Islet precursor cell (in vitro differentiated cells): ENCODE results near the gene C20orf204.
"Not testable (repeated sequence)": the region's sequence is repeated elsewhere in the genome, so short reads cannot be mapped to it uniquely, and the experiment has no call there.

Source experiments
- DNase-seq: peaks from one replicate; pipeline ENCODE4 v3.0.0-alpha.2; 2018

Gene C20orf204, protein sequence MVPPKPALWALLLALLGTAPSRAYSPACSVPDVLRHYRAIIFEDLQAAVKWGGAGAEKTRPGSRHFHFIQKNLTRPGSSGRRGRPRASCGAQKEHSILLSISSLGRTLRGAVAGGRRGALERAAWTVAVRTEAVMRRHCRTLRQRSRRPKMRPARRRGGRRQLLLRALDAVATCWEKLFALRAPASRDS

DNA sequence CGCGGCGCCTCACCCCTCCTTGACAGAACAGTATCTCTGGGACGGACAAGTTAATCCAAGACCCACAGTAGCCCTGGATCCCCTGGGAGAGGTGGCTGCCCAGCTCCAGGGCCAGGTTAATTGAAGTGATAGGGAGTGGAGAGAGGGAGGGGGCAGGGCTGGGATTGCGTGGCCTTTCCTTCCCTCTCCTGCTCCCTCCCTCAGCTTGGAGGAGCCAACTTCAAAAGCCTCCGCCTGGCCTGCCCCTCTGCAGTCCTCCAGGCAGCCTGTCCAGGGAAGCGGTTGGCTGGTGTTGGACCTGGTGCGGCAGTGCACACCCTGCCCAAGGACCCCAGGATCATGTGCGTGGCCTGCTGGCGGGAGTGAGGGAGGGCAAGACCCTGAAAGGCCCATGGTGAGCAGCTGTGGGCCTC lies at the start of gene C20orf204:
TSS of gene C20orf204 (plus strand) at position 250 of the 413 bp plus-strand sequence. CDS start at position 392, 142 bp downstream.
- DNase-seq: no peak

DNA sequence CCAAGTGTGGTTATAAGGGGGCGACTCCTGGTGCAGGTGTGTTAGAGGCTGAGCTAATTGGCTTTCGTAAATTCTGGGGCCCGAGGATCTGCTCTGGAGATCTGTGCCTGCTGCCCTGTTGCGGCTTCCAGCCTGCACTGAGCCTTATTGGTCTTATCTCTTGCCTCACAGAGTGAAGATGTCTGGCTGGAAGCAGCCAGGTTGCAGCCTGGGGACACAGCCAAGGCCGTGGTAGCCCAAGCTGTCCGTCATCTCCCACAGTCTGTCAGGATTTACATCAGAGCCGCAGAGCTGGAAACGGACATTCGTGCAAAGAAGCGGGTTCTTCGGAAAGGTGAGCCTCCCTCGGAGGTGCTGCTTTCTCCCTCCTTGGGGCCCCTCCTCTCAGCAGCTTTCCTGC lies 35.1 kb upstream of the C20orf204 start:
- no peak for DNase-seq

DNA sequence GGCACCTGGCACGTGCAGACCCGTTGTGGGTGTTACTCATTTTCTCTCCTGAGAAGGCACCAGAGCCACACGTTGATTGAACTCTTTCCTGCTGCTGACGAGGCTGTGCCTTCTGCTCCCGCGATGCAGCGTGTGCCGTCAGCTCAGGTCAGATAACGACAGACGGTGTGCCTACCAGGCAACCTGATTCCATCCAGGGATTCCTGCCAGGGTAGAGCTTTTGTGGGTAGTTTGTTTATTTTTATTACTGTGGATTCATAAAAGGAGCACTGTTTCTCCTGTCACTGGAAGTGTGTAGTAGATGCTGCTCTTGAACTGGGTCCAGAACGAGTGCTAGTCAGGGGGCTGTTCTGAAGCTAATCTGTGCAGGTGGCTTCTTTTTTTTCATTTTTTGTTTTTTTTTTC lies 34.4 kb upstream of the C20orf204 start:
- no peak for DNase-seq

DNA sequence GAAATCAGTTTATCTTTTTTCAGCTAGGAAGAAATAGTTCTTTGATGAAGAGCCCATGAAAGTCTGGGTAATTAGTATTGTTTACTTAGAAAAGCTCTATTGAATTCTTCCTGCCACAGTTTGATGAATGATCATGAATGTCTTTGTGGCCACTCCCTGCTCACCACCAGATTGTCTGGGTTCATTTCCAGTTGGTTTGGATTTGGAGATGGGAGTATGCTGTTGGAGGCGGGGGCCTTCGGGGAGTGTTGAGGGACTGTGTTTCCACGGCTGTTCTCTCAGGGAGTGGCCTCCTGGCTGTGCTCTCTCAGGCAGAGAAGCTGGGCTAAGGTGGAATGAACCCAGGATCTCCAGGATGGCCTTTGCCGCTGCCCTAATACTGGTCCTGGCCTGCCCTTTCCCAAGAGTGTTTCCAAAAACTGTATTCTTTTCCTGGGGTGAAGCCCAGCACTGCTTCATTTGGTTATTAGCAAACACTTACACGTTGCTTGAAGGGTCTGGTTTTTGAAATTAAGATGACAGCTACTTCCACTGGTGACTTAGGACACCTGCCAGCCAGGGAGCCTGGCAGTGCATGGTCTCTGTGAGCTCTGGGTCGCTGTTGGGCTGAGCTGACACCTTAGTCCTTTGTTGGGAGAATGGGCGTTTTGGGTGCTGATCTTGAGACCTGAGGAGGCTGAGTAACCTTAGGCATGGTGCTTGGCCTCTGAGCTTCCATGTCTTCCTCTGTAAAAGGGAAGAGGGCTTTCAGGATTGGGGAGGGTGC lies 31.8 kb upstream of the C20orf204 start:
- no peak for DNase-seq

DNA sequence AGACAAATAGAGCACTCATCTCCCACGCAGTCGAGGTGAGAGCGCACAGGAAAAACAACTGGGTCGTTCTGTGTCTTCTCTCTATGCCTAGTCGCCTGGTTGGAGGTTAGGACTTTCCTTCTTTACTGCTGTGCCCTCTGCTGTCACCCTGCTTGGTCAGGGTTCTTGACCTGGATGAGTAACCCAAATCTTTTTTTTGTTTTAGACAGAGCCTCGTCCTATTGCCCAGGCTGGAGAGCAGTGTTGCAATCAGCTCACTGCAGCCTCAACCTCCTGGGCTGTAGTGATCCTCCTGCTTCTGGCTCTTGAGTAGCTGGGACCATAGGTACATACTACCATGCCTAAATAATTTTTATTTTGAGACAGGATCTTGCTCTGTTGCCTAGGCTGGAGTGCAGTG lies 30.6 kb upstream of the C20orf204 start:
- no peak for DNase-seq

DNA sequence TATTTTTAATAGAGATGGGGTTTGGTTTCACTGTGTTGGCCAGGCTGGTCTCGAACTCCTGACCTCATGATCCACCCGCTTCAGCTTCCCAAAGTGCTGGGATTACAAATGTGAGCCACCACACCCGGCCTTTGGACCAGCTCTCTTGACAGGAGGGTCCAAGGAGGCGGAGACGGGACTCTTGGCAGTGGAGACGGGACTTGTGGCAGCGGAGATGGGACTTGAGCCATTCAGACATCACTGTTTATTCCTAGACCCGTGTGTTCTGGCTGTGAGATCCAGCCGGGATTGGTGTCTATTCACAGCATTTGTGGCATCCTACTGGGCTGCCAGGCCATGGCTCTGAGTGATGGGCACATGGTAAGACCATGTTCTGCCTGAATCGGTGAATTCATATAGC lies 29.5 kb upstream of the C20orf204 start:
- no peak for DNase-seq

DNA sequence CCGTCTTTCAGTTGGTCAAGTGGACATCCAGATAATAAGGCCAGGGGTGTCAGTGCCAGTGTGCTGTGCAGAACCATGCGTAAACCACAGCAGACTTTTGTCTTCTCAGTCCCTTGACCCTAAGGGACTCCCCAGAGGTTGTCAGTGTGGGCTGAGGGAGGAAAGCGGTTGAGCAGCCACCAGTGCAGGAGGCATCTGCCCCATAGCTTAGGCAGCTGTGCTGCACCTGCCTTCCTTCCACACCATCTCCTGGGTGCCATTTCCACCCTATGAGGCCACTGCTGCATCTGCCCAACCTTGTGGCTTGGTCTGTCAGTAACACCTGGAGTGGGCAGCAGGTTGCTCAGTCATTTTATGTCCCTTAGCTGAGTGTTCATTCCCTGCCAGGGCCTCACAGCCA lies 29.1 kb upstream of the C20orf204 start:
- DNase-seq: no peak

DNA sequence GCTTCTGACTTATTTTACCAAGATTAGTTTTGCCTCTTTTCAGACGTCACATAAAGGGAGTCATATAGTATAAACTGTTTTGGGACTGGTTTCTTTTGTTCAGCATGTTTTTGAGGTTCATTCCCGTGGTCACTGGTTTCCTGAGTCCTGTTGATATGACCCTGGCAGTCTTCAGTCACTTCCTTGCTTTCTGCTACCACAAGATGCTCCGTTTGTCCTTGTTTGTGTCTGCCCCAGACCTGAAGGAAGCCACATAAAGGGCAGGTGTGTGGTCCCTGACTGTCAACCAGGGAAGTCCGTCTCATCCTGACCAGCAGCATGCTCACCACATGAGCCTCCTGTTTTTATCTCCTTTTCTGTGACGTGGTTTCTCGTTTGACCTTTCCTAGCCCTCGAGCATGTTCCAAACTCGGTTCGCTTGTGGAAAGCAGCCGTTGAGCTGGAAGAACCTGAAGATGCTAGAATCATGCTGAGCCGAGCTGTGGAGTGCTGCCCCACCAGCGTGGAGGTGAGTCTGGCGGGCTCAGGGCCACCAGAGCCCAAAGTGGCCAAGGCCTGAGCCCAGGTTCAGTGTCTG lies 26.1 kb upstream of the C20orf204 start:
- DNase-seq: no peak

DNA sequence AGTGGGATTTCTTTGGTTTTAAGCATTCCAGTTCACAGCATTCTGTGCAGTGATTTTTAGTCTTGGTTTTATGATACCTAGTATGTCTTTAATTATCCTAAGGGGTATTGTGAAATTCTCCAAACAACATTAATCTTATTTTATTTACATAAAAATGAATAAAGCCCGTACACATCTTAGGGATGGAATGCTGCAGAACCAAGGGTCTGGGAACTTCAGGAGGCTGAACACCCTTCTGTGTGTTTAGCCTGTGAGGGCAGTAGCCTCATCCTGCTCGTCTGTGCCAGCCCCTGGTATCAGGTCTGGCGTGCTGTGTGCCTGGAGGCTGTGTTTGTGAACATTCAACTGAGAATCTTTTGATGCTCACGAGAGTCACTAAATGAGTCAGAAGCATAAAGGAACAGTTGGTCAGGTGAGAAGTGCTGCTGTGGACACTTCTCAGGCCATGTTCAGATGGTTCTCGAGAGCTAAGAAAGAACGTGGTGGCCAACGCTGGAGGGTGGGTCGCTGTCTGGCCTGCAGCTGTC lies 25.2 kb upstream of the C20orf204 start:
- DNase-seq: no peak

DNA sequence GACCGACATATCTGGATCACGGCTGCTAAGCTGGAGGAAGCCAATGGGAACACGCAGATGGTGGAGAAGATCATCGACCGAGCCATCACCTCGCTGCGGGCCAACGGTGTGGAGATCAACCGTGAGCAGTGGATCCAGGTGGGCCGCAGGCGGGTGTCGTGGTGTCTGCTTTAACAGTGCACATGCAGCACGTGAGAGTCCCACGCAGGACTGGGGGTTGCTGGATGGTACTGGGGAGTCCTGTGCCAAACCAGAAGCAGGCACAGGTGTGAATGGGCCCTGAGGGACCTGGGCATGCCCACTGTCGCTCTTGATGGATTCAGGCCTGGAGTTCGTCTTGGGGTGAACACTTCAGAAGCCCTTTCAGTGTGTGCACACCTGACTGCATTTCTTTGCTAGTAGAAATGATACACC lies 24.6 kb upstream of the C20orf204 start:
- DNase-seq: no peak

DNA sequence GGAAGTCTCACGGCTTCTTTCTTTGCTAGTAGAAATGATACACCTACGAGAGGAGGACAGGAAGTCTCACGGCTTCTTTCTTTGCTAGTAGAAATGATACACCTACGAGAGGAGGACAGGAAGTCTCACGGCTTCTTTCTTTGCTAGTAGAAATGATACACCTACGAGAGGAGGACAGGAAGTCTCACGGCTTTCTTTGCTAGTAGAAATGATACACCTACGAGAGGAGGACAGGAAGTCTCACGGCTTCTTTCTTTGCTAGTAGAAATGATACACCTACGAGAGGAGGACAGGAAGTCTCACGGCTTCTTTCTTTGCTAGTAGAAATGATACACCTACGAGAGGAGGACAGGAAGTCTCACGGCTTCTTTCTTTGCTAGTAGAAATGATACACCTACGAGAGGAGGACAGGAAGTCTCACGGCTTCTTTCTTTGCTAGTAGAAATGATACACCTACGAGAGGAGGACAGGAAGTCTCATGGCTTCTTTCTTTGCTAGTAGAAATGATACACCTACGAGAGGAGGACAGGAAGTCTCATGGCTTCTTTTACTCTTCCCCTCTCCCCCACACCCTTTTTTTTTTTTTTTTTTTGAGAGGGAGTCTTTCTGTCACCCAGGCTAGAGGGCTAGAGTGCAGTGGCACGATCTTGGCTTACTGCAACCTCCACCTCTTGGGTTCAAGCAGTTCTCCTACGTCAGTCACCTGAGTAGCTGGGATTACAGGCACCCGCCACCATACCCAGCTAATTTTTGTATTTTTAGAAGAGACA lies 23.4 kb upstream of the C20orf204 start:
- DNase-seq: not testable (repeated sequence)

DNA sequence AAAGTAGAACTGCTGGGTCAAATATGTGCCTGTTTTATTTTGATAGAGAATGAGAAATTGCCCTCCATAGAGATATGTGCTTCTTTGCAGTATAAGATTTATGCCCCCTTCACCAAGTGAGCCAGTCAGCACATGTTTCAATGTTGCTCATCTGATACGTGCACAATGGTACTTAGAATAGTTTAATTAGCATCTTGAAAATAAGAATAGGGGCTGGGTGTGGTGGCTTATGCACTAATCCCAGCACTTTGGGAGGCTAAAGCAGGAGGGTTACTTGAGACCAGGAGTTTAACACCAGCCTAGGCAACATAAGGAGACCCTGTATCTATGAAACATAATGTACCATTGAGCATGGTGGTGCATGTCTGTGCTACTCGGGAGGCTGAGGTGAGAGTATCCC lies 20.3 kb upstream of the C20orf204 start:
- DNase-seq: no peak

DNA sequence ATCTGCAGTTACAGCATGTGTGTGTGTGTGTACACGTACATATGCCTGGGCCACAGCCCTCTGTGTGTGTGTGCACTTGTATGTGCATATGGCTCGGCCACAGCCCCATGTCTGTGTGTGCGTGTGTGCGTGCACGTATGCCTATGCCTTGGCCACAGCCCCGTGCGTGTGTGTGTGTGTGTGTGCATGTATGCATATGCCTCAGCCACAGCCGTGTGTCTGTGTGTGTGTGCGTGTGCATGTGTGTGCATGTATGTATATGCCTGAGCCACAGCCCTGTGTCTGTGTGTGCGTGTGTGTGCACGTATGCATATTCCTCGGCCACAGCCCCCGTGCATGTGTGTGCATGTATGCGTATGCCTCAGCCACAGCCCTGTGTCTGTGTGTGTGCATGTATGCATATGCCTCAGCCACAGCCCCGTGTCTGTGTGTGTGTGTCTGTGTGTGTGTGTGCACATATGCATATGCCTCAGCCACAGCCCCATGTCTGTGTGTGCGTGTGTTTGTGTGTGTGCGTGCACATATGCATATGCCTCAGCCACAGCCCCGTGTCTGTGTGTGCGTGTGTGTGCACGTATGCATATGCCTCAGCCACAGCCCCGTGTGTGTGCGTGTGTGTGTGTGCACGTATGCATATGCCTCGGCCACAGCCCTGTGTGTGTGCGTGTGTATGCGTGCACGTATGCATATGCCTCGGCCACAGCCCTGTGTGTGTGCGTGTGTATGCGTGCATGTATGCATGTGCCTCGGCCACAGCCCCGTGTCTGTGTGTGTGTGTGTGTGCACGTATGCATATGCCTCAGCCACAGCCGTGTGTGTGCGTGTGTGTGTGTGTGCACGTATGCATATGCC lies 14.6 kb upstream of the C20orf204 start:
- DNase-seq: no peak

DNA sequence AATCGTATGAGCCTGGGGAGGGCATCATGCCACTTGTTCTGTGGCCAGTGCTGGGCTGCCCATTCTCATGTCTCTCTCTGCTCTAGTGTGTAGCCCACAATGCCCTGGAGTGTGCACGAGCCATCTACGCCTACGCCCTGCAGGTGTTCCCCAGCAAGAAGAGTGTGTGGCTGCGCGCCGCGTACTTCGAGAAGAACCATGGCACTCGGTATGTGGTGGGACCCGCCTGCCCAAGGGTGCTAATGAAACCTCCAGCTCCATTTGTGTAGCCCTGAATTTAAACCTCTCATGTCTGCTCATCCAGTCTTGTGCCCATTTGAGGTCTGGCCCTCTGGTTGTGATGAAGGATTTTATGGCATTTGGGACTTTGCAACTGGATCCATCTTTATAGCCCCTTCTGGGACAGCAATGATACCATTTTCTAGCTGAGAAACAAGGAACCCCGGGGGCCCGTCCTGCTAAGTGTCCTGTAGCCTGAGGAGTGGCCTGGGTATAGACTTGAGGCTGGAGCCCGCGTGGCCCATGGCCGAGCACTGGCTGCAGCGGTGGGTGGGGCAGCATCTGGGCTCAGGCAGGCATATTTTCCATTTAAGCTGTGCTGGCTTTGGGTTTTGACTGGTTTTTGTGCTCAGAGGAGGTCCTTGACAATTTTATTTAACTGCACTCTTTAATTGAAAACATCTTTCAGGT lies 13.2 kb upstream of the C20orf204 start:
- DNase-seq: no peak

DNA sequence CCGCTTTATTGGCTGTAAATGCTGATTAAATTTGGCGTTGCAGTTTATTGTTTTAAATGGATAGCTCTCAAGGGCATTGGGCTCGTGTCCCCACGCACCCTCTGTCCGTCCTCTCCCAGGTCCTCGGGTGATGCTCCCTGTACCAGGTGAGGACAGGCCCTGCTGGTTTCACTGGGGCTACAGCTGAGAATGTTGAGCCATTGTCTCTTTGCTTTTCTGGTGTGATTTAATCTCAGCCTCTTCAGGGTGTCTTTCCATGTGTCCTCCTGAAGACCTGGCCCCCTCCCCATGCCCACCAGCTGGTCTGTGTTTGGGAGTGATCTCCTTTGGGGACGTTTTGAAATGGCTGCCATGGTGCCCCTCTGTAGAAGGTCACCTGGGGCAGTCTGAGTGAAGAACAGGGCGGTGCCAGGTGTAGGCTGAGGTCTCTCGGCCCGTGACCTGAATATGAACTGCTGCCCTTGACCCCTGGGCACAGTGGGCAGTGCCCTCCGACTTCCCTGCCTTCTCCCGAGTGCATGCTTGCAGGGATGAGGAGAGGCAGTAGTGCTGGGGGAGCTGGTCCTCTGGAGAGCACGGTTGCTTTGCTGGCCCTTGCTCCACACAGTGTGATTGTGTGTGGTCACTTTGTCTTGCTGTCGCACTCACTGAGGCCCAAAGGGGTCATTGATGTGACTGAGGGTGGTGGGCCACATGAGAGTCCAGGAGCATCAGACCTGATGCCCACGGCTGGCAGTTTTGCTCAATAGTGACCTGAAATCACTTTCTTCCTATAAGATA lies 12.4 kb upstream of the C20orf204 start:
- no peak for DNase-seq

DNA sequence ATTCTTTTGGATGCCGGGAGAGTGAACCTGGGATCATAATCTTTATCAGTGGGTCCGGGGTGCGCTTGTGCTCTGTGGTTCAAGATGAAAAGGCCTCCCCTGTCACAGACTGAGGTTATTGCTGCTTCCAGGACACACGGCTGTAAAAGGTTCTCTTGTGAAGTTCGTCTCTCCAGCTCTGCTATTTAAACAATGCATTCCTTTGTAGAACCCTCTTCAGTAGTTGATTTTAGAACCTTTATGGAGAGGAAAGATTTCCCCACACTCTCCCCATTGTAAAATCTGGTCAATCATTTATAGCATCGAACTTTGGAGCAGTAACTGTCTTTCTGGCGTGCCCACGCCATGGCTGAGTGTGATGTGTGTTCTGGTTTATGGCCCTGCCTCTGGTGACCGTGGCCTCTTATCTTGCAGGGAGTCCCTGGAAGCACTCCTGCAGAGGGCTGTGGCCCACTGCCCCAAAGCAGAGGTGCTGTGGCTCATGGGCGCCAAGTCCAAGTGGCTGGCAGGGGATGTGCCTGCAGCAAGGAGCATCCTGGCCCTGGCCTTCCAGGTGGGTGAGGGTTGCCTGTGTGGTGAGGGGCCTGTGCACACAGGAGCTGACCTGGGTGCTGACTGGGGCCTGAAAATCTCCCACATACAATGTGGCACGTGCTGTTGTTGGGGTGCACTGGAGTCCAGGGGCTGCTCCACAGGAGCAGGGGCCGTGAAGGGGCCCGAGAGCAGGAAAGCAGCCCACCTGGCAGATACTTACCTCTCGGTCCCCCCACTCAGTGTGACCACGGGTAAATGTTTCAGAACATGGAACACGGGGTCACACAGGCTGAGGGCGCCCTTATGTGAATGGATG lies 11.6 kb upstream of the C20orf204 start:
- DNase-seq: no peak

DNA sequence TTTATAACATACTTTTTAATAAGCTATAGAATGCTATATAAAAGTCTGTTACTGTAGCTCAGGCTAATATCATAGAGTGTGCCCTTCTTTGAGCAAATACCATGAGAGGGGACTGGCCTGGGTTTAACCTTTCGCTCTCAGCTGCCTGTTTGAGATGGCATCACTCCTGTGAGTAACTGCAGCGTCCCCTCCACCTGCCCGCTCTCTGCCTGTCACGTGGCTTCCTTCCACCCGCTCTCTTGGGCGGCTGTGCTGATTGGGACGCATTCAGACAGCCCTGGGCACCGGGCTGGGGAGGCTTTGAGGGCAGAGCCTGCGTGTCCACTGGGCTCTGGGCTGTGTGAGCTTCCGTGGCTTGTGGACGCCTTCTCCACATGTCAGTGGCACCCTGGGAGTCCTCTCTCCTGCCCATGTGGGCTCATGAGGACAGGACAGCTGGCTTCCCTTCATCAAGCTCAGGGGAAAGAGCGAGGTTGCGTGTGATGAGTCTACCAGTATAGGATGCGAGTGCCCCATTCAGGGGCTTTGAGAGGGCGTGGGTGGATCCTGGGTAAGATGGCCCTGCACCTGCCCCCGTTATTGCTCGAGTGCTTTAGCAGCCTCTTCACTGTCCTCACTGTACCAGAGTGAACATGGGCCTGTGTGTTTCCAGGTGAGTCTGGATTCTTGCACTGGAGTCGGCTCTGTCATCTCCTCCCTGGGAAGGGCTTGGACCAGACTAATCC lies 10.7 kb upstream of the C20orf204 start:
- DNase-seq: no peak

DNA sequence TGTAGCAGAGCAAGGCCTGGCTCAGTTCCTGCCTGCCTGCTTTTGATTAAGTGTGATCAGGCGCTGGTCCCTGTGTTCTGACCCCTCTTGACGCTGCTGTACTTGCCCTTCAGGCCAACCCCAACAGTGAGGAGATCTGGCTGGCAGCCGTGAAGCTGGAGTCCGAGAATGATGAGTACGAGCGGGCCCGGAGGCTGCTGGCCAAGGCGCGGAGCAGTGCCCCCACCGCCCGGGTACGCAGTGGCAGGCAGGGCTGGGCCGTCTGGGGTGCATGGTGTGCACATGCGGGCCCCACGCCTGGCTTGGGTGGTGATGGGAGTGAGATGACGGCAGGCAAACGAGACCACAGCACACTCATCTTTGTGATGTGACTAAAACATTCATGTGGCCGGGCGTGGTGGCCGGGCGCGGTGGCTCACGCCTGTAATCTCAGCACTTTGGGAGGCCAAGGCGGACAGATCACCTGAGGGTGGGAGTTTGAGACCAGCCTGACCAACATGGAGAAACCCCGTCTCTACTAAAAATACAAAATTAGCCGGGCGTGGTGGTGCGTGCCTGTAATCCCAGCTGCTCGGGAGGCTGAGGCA lies 10.1 kb upstream of the C20orf204 start:
- DNase-seq: peak; percentile 42
